Astrocyte of the cerebellum (primary cell): ENCODE measurements around the gene LRRC38.
"Not testable (repeated sequence)": the region's sequence is repeated elsewhere in the genome, so short reads cannot be mapped to it uniquely, and the experiment has no call there.

Experiments
- DNase-seq: peaks from one replicate; pipeline ENCODE4 v3.0.0-alpha.2; 2011; ENCODE audit warnings: low read depth
- H3K4me3 ChIP-seq: 2 replicates; pipeline ENCODE4 v1.5.1; 2011; ENCODE audit warnings: mild to moderate bottlenecking, low read depth, low read length, moderate library complexity
- in situ Hi-C: cut with HindIII; loops from 2 replicates; pipeline ENCODE4 v1.10.0; 2017; ENCODE audit warnings: low sequenced_read_pairs
- TF ChIP-seq, protein P1 (sequence below): IDR thresholded peaks from 2 replicates; pipeline ENCODE4 v1.5.1; 2012; ENCODE audit warnings: low read length, low read depth, moderate library complexity, mild to moderate bottlenecking; ENCODE audit errors: missing control alignments

The LRRC38 gene

DNA sequence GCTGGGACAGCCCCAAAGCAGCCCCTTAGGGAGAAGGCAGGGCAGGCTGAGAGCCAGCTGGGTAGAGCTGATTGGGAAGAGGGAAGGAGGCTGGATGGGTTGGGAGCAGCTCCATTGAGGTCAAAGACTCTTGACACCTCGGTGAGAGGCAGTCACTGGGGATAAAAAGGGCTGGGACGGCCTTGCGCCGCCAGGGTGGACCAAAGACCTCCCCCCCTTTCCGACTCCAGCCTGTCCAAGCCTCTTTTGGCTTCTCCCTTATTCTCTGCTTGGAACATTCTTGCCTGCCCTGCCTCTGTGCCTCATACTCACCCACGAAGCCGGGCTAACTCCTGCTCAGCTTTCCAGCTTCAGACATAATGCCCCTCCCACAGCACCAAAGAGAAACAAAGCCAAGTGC is 51.1 kb downstream of the LRRC38 start:
- in situ Hi-C loops: no loop called here
- H3K4me3 ChIP-seq: no peak overlapping the region
- DNase-seq: no peak
- TF ChIP-seq, protein P1, sequence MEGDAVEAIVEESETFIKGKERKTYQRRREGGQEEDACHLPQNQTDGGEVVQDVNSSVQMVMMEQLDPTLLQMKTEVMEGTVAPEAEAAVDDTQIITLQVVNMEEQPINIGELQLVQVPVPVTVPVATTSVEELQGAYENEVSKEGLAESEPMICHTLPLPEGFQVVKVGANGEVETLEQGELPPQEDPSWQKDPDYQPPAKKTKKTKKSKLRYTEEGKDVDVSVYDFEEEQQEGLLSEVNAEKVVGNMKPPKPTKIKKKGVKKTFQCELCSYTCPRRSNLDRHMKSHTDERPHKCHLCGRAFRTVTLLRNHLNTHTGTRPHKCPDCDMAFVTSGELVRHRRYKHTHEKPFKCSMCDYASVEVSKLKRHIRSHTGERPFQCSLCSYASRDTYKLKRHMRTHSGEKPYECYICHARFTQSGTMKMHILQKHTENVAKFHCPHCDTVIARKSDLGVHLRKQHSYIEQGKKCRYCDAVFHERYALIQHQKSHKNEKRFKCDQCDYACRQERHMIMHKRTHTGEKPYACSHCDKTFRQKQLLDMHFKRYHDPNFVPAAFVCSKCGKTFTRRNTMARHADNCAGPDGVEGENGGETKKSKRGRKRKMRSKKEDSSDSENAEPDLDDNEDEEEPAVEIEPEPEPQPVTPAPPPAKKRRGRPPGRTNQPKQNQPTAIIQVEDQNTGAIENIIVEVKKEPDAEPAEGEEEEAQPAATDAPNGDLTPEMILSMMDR: no peak

DNA sequence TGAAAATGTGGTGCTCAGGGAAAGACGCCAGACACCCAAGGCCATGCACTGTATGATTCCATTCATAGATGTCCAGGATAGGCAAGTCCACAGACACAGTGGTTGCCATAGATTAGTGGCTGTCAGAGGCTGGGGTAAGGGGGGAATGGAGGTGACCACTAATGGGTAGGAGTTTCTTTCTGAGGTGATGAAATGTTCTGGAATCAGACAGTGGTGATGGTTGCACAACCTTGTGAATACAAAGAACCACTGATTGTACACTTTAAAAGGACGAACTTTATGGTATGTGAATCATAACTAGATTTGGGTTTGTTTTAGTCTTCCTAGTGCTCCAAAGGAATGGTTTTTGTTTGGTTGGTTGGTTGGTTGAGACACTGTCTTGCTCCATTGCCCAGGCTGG is 51.8 kb downstream of the LRRC38 start:
- TF ChIP-seq, protein P1: no peak
- H3K4me3 ChIP-seq: no peak overlapping the region
- no peak for DNase-seq
- in situ Hi-C loops: no loop called here

- TF ChIP-seq, protein P1: no peak
- no peak overlapping the region for H3K4me3 ChIP-seq
- in situ Hi-C loops: no loop called here
- no peak for DNase-seq
These were observed 56.8 kb downstream of the LRRC38 start for GRCh38 chr1:13456904-13457532.

- no peak overlapping the region for H3K4me3 ChIP-seq
- TF ChIP-seq, protein P1: no peak
- no peak for DNase-seq
- in situ Hi-C loops: no loop called here
These were observed 62.3 kb downstream of the LRRC38 start for GRCh38 chr1:13451399-13451965.

DNA sequence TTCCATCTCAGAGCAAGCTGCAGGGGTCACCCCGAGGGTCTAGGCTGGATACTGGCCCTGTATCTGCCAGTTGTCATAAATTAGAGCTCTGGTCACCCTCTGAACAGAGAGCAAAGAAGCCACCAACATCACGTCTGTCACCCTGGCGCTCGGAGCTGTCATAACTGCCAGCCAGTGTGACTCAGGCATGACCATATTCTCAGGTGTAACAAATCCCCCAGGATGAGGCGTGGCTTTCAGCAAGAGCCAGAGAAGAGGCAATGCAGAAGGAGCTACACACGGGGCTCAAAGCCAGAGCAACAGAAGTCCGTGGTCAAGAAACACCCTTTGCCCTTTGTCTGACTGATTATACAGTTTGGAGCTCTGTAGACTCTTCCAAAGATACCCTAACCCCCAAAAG is 63.6 kb downstream of the LRRC38 start:
- no peak overlapping the region for H3K4me3 ChIP-seq
- TF ChIP-seq, protein P1: no peak
- DNase-seq: no peak
- in situ Hi-C loops: no loop called here

DNA sequence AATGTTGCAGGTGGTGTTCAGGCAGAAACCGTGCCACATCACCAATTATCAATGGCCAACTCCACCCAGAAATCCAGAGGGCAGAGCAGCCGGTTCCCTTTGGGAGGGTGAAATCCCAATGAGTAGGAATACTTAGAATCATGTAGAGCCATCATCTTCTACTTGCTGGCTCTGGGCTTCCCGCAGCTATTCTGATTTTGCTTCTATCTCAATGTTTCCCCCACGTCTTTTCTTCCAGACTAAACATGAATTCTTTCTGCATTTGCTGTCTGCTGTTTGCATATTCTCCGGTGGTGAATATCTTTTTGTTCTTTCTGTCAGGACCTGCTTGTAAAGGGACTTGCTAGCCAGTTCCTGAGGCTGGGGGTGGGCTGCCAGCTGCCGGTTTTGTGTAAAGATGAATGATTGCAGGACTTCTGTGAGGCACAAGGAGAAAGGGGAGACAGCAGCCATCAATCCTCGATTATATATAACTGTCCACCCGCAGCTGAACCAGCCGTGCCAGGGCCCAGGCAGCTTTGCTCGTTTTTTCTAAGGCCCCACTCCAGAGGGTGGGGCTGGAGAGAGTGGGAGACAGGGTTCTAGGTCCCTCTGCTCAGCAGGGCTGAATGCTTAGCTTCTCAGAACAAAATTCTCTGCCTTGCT is 70.3 kb downstream of the LRRC38 start:
- TF ChIP-seq, protein P1: no peak
- DNase-seq: no peak
- in situ Hi-C loops: no loop called here
- no peak overlapping the region for H3K4me3 ChIP-seq

DNA sequence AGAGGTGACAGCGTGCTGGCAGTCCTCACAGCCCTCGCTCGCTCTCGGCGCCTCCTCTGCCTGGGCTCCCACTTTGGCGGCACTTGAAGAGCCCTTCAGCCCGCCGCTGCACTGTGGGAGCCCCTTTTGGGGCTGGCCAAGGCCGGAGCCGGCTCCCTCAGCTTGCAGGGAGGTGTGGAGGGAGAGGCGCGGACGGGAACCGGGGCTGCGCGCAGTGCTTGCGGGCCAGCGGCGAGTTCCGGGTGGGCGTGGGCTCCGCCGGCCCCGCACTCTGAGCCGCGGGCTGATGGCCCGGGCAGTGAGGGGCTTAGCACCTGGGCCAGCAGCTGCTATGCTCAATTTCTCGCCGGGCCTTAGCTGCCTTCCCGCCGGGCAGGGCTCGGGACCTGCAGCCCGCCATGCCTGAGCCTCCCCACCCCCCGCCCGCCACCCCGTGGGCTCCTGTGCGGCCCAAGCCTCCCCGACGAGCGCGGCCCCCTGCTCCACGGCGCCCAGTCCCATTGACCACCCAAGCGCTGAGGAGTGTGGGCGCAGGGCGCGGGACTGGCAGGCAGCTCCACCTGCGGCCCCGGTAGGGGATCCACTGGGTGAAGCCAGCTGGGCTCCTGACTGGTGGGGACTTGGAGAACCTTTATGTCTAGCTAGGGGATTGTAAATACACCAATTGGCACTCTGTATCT is 74.6 kb downstream of the LRRC38 start:
- in situ Hi-C loops, H3K4me3 ChIP-seq, DNase-seq: not testable (repeated sequence)
